Activated naive CD4-positive, alpha-beta T cell treated with anti-CD3 and anti-CD28 coated beads, Interleukin-2, amount 50 U/mL, for 16 hours (primary cell): ENCODE measurements around the gene RCAN3.
A peak's percentile ranks its signal among the peaks of the same experiment; 100 is the strongest.
"Not testable (repeated sequence)": the region's sequence is repeated elsewhere in the genome, so short reads cannot be mapped to it uniquely, and the experiment has no call there.

Experiments used
- DNase-seq: peaks from one replicate; pipeline ENCODE4 v3.0.0-alpha.2; 2020

RCAN3 gene

DNA sequence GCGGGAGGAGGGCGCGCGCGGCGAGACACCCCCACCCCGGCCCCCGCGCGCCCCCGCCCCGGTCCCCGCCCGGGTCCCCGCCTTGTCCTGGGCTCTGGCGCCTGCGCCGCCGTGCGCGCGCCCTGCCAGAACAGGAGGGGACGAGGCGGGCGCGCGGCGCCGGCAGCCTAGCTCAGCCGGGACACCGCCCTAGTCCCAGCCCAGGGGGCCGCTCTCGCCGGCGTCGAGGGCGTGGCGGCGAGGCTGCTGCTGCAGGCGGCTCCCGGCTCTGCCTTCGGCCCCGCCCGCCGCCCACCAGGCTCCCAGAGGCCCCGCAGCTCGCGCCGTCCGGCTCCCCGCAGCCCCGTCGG is at the start of gene RCAN3:
RCAN3 (plus strand) TSS at position 128 of the 350 bp plus-strand sequence. CDS start 11,537 bp downstream, outside the sequence.
- DNase-seq = peak; percentile 93

DNA sequence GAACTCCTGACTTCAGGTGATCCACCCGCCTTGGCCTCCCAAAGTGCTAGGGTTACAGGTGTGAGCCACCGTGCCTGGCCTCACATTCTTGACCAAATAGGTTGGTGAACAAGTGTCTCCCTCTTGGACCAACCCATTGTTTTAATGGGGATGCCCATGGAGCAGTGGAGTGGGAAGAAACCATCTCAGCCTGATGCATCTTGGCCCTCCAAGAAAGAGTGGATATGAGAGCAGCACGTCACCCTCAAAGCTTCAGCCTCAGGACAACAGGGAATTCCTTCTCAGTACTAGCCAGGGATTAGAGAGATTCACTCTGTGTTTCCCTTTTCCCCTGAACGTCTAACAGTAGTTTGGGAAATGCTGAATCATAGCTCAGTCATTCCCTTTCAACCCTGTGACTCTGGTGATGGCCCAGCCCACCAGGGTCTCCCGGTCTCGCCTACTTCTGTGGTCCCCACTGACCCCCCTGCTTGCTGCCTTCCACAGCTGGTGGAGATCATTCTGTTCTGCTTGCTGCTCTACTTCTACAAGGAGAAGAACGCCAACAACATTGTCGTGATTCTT is 49.6 kb upstream of the RCAN3 start:
- no peak for DNase-seq

DNA sequence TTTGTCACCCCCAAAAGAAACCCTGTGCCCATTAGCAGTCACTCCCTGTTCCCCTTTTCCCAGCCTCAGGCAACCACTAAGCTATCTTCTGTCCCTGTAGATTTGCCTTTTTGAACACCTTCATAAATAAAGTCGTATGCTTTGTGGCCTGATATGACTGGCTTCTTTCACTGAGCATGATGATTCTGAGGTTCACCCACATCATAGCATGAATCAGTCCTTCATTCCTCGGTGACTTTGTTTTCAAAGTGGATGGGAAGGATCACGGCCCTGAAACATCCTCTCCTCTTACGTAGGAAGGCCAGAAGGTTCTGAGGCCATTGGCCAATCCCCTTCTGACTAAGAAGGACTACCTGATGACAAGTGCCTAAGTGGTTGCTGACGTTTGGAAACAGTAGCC is 48.0 kb upstream of the RCAN3 start:
- no peak for DNase-seq

DNA sequence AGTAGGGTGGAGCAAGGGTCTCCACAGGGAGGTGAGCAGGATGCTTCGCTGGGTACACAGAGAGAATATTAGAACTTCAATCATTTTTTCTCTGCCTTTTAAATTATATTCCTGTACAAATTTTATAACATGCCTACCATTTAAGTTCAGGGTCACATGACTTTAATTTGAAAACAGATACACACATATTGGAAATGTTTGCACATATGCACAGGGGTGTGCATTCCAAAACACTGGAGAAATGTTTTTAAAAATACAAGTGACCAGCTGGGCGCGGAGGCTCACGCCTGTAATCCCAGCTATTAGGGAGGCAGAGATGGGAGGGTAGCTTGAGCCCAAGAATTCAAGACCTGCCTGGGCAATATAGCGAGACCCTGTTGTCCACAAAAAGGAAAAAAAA is 47.4 kb upstream of the RCAN3 start:
- DNase-seq = no peak

DNA sequence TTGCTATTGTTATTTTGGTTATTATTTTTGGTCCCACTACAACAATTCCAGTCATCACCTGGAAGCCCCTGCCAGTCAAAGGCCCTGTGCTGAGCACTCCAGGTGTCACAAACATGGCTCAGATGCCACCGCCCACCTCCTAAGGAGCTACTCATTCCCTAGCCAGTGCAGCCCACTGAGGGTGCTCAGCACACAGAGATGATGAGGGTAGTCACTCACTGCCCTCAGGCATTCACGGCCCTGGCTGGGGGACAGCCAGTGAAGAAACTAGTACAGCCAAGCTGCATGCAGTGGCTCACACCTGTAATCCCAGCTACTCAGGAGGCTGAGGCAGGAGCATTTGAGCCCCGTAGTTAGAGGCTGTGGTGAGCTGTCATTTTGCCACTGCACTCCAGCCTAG is 44.8 kb upstream of the RCAN3 start:
- DNase-seq = no peak

DNA sequence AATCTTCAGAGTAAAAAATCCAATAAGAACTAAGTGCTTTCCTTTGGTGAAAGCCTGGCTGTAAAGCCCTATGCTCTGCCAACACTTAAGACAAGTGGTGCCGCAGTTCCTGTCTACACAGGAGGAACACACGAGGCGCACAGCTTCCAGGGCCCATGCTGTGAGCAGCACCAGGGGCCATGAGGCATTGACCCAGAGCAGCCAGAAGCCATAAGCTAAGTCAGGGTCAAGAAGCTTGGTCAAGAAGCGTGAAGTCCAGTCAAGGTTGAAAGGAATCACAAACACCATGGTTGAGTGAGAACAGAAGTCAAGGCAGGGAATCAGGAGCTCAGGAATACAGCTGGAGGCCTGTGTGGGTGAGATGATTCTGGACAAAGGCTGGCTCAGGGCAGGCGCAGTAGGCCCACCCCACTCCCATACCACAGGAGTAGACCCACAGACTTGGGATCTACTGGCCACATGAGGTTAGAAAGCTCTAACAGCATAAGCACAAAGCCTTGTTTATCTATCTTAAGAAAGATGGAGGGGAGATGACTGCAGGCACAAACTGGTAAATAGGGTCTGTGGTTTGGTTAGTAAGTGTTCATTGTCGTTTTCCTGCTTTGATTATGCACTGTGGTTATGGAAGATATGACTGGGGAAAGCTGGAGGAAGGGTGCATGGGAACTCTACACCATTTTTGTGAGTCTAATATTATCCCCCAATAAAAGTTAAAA is 42.9 kb upstream of the RCAN3 start:
- no peak for DNase-seq

DNA sequence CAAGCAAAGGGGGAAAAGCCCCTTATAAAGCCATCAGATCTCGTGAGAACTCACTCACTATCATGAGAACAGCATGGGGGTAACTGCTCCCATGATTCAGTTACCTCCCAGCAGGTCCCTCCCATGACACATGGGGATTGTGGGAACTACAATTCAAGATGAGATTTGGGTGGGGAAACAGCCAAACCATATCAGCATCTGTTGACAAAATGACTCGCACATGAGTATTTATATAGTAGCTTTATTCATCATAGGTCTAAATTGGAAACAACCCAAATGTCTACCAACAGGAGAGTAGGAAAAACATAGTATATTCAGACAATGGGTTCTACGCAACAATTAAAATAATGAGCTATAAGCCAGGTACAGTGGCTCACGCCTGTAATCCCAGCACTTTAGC is 40.5 kb upstream of the RCAN3 start:
- DNase-seq = not testable (repeated sequence)

DNA sequence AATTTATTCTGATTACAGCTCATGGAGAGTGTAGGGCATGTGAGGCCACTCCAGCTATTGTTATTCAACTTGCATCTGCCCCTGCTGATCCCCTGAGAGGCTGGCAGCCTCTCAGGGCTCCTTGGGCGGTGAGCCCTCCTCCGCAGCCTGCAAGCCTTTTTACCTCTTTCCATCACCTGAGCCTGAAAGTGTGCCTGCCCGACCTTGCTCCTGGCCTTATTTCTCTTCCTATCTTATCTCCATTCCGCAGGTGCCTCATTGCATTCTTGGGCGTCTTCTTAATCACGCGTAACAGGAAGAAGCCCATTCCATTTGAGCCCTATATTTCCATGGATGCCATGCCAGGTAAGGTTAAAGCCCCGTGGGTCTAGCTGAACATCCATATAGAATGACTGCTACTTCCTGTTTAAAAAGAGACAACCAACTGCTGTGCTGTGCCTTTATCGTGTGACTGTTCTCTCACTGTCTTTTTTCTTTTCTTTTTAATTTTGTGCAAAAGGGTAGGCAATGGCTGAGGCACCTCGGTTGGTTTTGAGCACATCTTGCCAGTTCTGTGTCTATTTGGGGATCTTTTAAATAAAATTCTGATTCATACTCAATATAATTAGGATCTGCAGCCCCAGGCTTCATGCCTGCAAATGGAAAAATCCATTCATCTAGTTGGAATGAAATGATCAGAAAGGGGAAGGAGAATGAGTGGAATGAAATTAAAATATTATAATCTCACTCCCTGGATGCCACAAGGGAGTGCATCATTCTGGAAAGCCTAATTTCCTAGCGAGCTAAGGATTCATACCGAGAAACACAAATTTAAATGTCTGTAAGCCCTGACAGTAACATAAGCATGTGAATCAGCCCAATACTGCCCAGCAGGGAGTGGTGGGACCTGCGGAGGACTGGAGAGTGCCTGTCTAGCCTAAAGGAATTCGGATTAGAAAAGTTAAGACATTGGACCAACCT is 38.6 kb upstream of the RCAN3 start:
- no peak for DNase-seq

DNA sequence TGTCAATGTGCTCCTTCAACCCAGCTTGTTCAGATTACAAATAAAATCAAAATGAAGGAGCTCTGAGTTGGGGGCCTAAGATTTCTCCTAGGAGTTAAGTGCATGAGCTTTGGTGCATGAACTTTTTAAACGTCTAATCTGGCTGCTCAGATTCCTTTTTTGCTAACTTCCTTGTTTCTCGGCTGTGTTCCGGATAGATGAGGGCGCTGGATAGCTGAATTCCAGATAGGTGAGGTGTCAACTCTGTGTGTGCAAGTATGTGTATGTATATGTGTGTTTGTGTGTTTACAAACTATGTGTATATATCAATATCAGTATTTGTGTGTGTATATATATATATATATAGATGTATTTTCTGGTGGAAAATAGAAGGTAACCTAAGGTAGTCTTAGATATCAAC is 37.5 kb upstream of the RCAN3 start:
- DNase-seq = no peak

DNA sequence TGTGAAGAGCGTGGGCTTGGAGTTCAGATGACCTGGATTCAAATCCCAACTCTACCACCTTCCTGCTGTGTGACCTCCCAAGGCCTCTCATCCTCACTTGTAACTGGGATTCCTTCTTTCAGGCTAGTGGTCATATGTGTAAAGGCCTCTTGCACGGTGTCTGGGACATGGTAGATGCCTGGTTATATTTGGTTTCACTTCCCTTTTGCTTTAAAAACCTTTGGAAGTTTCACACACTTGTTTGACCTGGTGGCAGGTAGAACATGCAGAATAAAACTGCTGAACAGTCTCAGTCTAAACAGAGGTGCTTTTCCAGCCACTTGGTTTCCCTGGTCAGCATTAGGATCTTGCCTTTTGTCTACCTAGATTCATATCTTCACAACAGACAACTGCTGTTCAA is 37.0 kb upstream of the RCAN3 start:
- DNase-seq = no peak

DNA sequence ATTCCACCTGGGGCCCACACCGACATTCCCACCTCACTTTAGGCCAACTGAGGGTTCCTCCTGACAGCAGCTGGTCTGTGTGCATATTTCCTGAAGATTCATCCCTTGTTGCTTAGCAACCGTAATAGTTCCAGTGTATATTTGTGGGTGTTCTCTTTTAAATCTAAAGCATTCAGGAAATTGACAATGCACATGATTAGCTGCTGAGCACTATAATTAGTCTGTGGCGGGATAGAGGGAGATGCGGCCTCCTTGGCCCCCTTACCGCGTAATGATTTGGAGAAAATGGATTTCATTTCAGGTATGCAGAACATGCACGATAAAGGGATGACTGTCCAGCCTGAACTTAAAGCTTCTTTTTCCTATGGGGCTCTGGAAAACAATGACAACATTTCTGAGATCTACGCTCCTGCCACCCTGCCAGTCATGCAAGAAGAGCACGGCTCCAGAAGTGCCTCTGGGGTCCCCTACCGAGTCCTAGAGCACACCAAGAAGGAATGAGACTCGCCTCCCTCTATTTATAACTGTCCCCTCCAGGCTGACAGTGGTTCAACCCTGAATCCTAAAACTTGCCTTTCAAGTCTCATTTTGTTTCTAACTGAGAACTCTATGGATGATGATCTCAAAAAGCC is 33.8 kb upstream of the RCAN3 start:
- no peak for DNase-seq

DNA sequence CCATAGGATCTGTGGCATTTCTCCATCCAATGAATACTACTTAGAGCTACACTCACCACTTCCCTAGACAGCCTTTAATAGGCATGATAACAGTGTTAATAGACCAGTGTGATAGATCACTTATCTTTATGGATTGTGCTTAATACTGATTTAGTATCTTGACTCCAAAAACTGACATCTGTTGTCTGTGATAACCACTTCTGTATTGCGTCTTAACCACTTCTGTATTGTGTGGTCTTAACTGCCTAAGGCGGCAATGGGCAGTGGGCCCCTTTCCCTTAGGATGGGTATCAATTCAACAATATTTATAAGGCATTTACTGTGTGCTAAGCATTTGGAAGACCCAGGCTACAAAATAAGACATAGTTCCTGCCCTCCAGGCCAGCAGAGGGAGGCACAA is 32.0 kb upstream of the RCAN3 start:
- DNase-seq = no peak

DNA sequence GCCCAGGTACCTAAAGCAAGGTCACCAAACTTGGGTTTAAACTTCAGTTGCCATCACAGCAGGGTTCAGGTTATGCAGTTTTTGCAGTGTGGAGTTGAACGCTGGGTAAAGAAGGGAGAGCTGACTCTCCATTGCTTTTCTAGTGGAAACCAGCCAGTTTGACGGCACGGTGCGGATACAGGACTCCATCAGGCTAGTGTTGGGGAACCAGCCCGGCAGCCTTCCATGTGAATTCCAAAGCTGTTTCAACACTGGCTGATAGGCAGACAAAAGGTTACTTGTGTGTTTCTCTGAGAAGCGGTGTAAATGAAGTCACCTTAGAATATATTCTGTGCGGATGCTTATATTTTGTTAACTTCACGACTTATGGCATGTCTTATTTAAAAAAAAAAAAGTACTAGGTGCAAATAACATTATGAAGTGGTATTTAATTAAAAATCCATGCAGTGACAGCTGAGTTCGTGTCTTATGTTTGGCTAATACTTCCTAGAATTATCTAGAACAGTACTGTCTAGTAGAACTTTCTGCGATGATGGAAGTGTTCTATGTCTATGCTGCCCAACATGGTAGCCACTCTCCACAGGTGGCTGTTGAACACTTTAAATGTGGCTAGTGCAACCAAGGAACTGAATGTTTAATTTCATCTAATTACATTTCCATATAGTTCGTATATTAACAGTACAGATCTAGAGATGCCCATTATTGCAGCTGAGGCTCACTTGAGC is 29.9 kb upstream of the RCAN3 start:
- DNase-seq = no peak

DNA sequence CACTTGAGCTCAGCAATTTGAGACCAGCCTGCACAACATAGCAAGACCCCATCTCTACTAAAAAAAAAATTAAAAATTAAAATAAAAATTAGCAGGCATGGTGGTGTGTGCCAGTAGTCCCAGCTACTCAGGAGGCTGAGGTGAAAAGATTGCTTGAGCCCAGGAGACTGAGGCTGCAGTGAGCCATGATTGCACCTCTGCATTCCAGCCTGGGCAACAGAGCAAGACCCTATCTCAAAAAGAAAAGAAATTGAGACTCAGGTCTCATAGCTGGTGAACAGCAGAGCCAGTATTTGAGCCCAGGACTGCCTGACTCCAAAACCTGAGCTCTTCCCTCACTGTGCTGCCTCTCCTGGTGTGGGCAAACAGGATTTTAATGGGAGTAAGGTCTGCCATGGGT is 28.4 kb upstream of the RCAN3 start:
- DNase-seq = no peak

DNA sequence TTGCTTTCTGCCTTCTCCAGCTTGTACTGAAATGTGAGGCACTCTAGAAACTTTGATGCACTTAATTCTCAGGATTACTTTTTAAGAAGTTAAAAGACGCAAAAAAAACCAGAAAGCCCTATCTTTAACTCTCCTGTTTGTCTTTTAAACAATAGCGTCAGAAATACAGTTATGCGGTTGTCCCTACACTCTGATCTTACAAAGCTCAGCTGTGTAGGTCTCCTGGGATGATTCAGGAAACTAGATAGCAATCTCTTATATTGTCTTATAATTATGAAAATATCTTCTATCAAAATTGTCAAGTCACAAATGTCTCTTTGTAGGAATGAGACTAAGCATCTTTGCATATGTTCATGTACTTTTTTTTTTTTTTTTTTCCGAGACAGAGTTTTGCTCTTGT is 26.9 kb upstream of the RCAN3 start:
- no peak for DNase-seq

DNA sequence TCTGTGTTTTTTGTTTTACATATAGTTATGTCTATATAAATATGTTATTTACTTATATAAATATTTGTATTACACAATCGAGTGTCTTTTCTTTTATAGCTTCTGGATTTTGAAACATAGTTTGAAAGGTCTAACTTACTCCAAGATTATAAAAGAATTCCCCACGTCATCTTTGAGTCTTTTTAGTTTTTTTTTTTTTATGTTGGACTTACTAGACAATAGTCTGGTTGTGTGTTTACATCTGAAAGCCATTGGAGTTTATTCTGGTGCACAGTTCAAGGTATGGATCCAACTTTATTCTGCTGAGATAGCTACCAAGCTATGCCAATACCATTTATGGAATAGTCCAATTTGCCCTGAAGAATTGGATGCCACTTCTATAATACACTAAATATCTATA is 26.1 kb upstream of the RCAN3 start:
- no peak for DNase-seq

DNA sequence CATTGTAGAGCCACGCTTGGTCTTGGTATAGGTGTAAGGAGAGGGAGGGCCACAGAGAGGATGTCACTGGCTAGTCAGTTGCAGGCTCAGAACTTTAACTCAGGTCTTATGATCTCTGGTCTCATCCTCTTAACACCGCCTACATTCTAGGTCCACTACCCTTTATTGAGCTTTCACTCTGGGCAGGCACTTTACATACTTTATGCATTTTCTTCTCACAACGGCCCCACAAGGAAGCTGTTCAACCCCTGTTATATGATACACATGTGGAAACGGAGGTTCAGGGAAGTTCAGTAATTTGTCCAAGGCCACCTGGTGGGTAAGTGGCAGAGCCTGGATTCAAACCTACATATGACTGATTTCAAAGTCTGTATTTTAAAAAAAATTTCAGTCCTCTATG is 25.3 kb upstream of the RCAN3 start:
- DNase-seq = no peak

DNA sequence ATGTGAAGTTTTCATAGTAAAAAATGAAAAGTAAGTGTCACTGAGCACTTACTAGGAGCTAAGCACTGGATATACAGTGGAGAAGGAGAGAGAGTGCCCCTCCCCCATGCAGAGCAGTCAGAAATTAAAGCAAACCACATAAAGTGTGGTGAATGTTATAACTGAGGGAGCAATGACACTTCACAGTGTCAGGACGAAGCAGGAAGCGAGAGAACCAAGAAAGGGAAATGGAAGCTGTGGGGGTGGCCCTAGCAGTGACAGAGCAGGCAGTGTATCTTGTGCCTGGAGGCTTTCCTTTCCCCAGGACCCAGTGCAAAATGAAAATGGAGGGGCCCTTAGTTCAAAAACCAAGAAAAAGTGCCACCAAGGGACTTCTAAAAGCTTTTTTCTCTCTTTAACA is 21.5 kb upstream of the RCAN3 start:
- peak; percentile 56 for DNase-seq

DNA sequence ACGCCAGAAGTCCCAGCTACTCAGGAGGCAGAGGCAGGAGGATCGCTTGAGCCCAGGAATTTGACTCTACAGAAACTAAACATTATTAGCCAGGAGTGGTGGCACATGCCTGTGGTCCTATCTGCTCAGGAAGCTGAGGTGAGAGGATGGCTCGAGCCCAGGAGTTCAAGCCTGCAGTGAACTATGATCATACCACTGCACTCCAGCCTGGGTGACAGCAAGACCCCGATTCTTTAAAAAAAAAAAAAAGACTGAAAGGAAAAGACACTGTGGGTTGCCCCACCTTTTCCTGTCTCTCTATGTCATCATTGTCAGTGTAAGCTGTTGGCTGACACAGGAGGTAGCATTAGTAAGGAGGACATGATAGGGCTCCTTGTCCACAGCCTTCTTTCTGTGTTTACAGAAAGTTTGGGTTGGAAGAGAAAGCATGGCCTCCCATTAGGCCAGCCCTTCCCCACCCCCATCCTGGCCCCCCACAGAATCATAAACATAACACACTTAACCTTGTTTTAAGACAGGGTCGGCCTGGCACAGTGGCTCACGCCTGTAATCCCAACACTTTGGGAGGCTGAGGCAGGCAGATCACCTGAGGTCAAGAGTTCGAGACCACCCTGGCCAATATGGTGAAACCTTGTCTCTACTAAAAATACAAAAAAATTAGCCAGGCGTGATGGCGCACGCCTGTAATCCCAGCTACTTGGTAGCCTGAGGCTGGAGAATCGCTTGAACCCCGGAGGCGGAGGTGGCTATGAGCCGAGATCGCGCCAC is 20.6 kb upstream of the RCAN3 start:
- no peak for DNase-seq

DNA sequence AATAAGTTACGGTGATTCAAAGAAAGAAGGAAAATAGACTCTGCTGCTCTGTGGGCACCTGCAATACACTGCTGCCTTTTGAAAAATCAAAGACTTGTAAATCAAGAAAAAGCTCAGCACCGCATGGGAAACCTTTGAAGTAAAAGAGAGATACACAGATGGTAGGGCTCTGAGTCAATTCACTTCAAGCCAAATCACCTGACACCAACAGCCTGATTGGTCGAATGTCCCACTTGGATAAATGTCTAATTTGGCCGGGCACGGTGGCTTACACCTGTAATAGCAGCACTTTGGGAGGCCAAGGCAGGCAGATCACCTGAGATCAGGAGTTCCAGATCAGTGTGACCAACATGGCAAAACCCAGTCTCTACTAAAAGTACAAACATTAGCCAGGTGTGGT is 19.2 kb upstream of the RCAN3 start:
- DNase-seq = peak; percentile 39

DNA sequence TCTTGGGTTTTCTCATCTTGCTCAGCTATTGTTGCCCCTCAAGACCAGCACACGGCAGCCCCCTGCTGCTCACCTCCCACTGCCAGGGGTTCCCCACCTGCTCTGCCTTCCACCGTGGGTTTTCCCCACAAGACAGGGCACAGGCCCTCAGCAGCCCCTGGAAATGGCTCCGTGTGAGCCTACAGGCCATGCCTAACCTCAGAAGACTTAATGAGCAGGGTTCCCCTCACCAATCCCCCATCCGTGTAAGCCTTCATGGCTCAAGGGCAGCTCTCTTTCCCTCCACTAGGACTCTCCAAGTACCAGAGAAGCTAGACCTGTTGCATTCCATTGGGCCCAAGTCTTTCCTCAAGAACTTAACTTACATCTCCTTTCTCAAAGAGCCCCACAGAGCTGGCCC is 18.4 kb upstream of the RCAN3 start:
- no peak for DNase-seq
